ENCODE measurements around the gene UBTD2. TPM values are rescaled to one million over a fixed set of nuclear protein-coding genes. Genes with fewer than 3 reads are reported as not detected.

The UBTD2 gene
- total RNA-seq, 4 donors from 2014 or later: 15.9 to 28.6 (median 22.5) TPM

- DNase-seq: no peak
- H3K4me1 ChIP-seq: peaks cover 0 to 7% of the 10 kb centered on the region in 2 donors
- no peak for TF ChIP-seq POLR2A (IDR thresholded peaks at IDR 0.05)
- no peak for TF ChIP-seq CTCF (IDR thresholded peaks at IDR 0.05)
- no peak overlapping the region for H3K27ac ChIP-seq
- no peaks in the 10 kb centered on the region for H3K9me3 ChIP-seq
- H3K4me3 ChIP-seq (replicated peaks in 1 of 3): no peak overlapping the region
- H3K27me3 ChIP-seq: no peaks in the 10 kb centered on the region
- intact Hi-C loops (cut with DNase I): loop anchor here (5.0 kb wide), 2 partner anchors 78 to 97 kb away; partner anchors contain the start of gene UBTD2
- H3K36me3 ChIP-seq: no peaks in the 10 kb centered on the region
- WGBS, 2 donors: 72 to 73% methylated on average over 10 of the region's 10 CpGs
Observed at GRCh38 chr5:172185096-172185461, 98.5 kb downstream of the UBTD2 start.

GRCh38 chr5:172183881-172184280 lies 99.7 kb downstream of the UBTD2 start:
- no peak overlapping the region for H3K27ac ChIP-seq
- peaks cover 0 to 7% of the 10 kb centered on the region in 2 donors for H3K4me1 ChIP-seq
- TF ChIP-seq CTCF (IDR thresholded peaks at IDR 0.05): no peak
- TF ChIP-seq POLR2A (IDR thresholded peaks at IDR 0.05): no peak
- H3K9me3 ChIP-seq: no peaks in the 10 kb centered on the region
- DNase-seq: no peak
- H3K36me3 ChIP-seq: no peaks in the 10 kb centered on the region
- intact Hi-C loops (cut with DNase I): no loop called here
- H3K4me3 ChIP-seq (replicated peaks in 1 of 3): no peak overlapping the region
- WGBS, 2 donors: 85 to 87% methylated on average over 4 of the region's 4 CpGs
- H3K27me3 ChIP-seq: no peaks in the 10 kb centered on the region

- DNase-seq: no peak
- TF ChIP-seq CTCF (IDR thresholded peaks at IDR 0.05) (no peak), POLR2A (IDR thresholded peaks at IDR 0.05) (no peak)
- WGBS, 2 donors: 92 to 98% methylated on average over 6 of the region's 6 CpGs
- H3K4me3 ChIP-seq (replicated peaks in 1 of 3): no peak overlapping the region
- H3K4me1 ChIP-seq: peaks cover 0 to 7% of the 10 kb centered on the region in 2 donors
- intact Hi-C loops (cut with DNase I): no loop called here
- no peaks in the 10 kb centered on the region for H3K27me3 ChIP-seq
- H3K36me3 ChIP-seq: no peaks in the 10 kb centered on the region
- no peaks in the 10 kb centered on the region for H3K9me3 ChIP-seq
- H3K27ac ChIP-seq: no peak overlapping the region
Observed at GRCh38 chr5:172182291-172182690, 101.3 kb downstream of the UBTD2 start.

GRCh38 chr5:172180936-172181335 lies 102.6 kb downstream of the UBTD2 start:
- H3K4me3 ChIP-seq (replicated peaks in 1 of 3): no peak overlapping the region
- WGBS, 2 donors: 95 to 96% methylated on average over 9 of the region's 9 CpGs
- DNase-seq: no peak
- no peaks in the 10 kb centered on the region for H3K36me3 ChIP-seq
- intact Hi-C loops (cut with DNase I): no loop called here
- TF ChIP-seq CTCF (IDR thresholded peaks at IDR 0.05): no peak
- no peak for TF ChIP-seq POLR2A (IDR thresholded peaks at IDR 0.05)
- no peaks in the 10 kb centered on the region for H3K9me3 ChIP-seq
- H3K27ac ChIP-seq: no peak overlapping the region
- no peaks in the 10 kb centered on the region for H3K4me1 ChIP-seq
- H3K27me3 ChIP-seq: no peaks in the 10 kb centered on the region

- no peak for TF ChIP-seq POLR2A (IDR thresholded peaks at IDR 0.05)
- no peak for TF ChIP-seq CTCF (IDR thresholded peaks at IDR 0.05)
- Histone ChIP-seq H3K4me1 (no peaks in the 10 kb centered on the region), H3K9me3 (no peaks in the 10 kb centered on the region), H3K36me3 (no peaks in the 10 kb centered on the region), H3K27ac (peak overlapping the region in 2 of 3 donors; percentile 24 to 50), H3K4me3 (replicated peaks in 1 of 3) (no peak overlapping the region), H3K27me3 (no peaks in the 10 kb centered on the region)
- WGBS, 2 donors: 67 to 68% methylated on average over 12 to 18 of the region's 18 CpGs
- DNase-seq: no peak
- intact Hi-C loops (cut with DNase I): no loop called here
Observed at GRCh38 chr5:172178991-172179989, 104.3 kb downstream of the UBTD2 start.
